ENCODE data around the gene MYH9.
"Not testable (repeated sequence)": the region's sequence is repeated elsewhere in the genome, so short reads cannot be mapped to it uniquely, and the experiment has no call there.

Gene MYH9

DNA sequence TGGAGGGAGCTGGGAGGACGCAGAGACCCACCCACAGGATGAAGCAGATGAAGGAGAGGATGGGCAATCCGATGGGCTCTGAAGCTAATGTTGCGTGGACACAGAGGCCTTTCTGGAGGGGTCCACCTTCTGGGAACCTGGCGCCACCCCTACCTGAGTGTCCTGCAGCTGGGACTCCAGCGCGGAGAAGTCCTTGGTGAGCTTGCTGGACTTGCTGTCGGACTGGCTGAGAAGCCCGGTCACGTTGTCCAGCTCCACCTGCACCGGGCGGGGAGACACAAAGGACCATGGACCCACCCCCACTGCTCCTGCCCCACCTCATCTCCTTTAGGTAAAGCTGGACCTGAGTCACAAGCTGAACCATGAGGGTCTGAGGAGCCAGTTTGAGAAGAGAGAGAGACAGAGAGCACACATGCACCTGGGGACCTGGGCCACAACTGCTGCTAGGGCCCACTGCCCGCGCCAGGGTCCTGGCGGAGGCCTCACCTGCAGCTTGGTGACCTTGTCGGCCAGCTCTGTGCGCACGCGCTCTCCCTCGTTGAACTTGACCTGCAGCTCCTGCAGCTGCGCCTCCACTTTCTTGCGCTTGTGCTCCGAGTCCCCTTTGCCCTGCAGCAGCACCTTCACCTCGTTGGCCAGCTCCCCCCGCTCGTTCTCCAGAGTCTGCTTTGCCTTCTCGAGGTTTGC lies 94.0 kb downstream of the MYH9 start:
- Histone ChIP-seq H2BK5ac (ENCODE audit: low read length) (no peak overlapping the region), H3K79me1 (ENCODE audit: low read length) (peaks cover 1% of the 10 kb centered on the region), H3K36me3 (ENCODE audit: control insufficient read depth, insufficient read depth, low read length) (peaks cover 55% of the 10 kb centered on the region), H3K27ac (ENCODE audit: low read depth, low read length) (no peak overlapping the region), H3K9ac (ENCODE audit: low read length) (no peak overlapping the region), H4K5ac (ENCODE audit: low read length) (no peak overlapping the region), H3K79me2 (ENCODE audit: control insufficient read depth, insufficient read depth, low read length) (no peaks in the 10 kb centered on the region), H3K18ac (ENCODE audit: low read length) (no peak overlapping the region), H2AK5ac (ENCODE audit: low read length) (no peak overlapping the region), H3K56ac (ENCODE audit: low read length) (no peak overlapping the region), H3K23ac (ENCODE audit: low read length) (no peak overlapping the region), H3K4me1 (ENCODE audit: control insufficient read depth, low read depth, low read length) (no peaks in the 10 kb centered on the region), H2BK15ac (replicated peaks; ENCODE audit: low read depth) (no peak overlapping the region), H3K4ac (ENCODE audit: low read depth, low read length) (no peak overlapping the region), H3K4me2 (ENCODE audit: low read length) (no peak overlapping the region), H4K8ac (ENCODE audit: low read depth, low read length) (no peak overlapping the region), H3K27me3 (ENCODE audit: insufficient read depth, low read length, poor library complexity) (no peaks in the 10 kb centered on the region), H2BK120ac (ENCODE audit: low read depth, low read length) (no peak overlapping the region), H3K4me3 (ENCODE audit: low read length) (no peak overlapping the region)
- no peak for DNase-seq
- no CpG with 5 or more reads among the region's 26 CpGs for whole genome bisulfite sequencing (ENCODE audit: extremely low coverage, insufficient coverage, low lambda C conversion rate)

DNA sequence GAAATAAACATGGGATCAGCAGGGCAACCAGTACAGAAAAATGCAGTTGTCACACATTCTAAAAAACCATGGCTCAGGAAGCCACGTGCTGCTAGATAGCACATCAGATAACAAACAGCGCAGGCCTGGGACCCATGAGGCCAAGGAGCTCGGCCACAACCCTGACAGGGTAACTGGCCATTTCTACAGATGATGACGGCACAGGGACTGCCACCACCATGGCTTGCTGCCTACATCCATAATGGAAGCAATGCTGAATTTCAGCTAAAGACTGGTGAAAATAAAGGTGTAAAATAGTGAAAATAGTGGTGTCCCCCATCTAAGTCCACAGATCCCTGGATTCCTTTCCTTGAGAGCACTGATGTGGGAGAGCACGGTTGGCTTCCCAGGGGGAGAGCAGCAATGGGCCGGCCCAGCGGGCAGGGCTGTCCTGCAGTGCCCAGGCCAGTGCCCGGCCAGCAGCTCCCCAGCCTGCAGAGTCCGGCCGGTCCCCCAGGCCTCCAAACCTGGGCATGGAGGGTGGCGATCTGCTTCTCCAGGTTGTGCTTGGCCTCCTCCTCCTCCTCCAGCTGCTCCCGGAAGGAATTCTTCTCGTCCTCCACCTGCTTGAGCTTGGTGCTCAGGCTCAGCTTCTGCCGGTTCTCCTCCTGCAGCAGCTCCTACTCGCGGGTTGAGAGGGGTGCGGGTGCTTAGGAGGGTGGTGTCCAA lies 94.8 kb downstream of the MYH9 start:
- Histone ChIP-seq H4K8ac (ENCODE audit: low read depth, low read length) (no peak overlapping the region), H3K4me2 (ENCODE audit: low read length) (no peak overlapping the region), H3K18ac (ENCODE audit: low read length) (no peak overlapping the region), H2BK120ac (ENCODE audit: low read depth, low read length) (no peak overlapping the region), H2AK5ac (ENCODE audit: low read length) (no peak overlapping the region), H2BK5ac (ENCODE audit: low read length) (no peak overlapping the region), H2BK15ac (replicated peaks; ENCODE audit: low read depth) (no peak overlapping the region), H3K56ac (ENCODE audit: low read length) (no peak overlapping the region), H3K27me3 (ENCODE audit: insufficient read depth, low read length, poor library complexity) (no peaks in the 10 kb centered on the region), H3K79me1 (ENCODE audit: low read length) (peaks cover 1% of the 10 kb centered on the region), H3K27ac (ENCODE audit: low read depth, low read length) (no peak overlapping the region), H3K4me3 (ENCODE audit: low read length) (no peak overlapping the region), H3K36me3 (ENCODE audit: control insufficient read depth, insufficient read depth, low read length) (peaks cover 52% of the 10 kb centered on the region), H4K5ac (ENCODE audit: low read length) (no peak overlapping the region), H3K79me2 (ENCODE audit: control insufficient read depth, insufficient read depth, low read length) (no peaks in the 10 kb centered on the region), H3K23ac (ENCODE audit: low read length) (no peak overlapping the region), H3K4me1 (ENCODE audit: control insufficient read depth, low read depth, low read length) (no peaks in the 10 kb centered on the region), H3K4ac (ENCODE audit: low read depth, low read length) (no peak overlapping the region), H3K9ac (ENCODE audit: low read length) (no peak overlapping the region)
- no CpG with 5 or more reads among the region's 17 CpGs for WGBS (ENCODE audit: extremely low coverage, insufficient coverage, low lambda C conversion rate)
- no peak for DNase-seq

DNA sequence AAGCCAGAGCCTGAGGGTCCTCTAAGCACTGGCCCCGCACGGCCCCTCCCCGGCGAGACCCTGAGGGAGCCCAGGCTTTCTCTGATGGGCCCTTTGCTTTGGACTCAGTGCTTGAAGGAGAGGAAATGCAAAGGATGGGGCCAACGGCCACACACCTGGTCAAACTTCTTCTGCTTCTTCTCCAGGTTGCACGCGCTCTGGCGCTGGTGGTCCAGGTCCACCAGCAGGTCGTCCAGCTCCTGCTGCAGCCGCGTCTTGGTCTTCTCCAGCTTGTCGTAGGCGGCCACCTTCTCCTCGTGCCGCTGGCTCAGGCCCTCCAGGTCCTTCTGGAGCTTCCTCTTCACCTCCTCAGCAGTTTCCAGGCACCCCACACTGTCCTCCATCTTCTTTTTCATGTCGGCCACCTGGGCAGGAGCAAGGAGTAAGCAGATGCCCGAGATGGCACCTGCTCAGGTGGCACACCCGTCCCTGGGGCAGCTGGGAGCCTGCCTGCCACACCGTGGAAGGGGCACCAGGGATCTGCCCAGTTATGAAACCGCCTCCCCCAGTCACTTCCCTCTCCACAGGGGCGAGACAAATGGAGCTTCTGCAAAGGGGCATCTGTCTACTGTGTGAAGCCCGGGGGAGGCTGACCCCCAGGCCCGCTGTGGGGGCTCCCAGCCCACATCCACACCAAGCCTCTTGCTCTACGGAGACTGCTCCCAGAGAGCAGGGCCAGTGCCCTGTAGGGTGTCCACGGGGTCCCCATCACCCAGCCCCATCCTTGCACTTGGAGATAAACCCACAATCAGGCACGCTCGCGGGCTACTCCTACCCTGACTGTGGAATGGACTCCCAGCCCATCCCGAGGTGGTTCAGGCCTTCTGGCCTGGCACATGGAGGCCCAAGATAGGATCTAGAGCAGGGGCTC lies 95.7 kb downstream of the MYH9 start:
- WGBS (ENCODE audit: extremely low coverage, insufficient coverage, low lambda C conversion rate), result no CpG with 5 or more reads among the region's 29 CpGs
- Histone ChIP-seq H3K79me2 (ENCODE audit: control insufficient read depth, insufficient read depth, low read length) (no peaks in the 10 kb centered on the region), H2AK5ac (ENCODE audit: low read length) (no peak overlapping the region), H3K4ac (ENCODE audit: low read depth, low read length) (no peak overlapping the region), H3K36me3 (ENCODE audit: control insufficient read depth, insufficient read depth, low read length) (peaks cover 49% of the 10 kb centered on the region), H3K4me1 (ENCODE audit: control insufficient read depth, low read depth, low read length) (no peaks in the 10 kb centered on the region), H3K27me3 (ENCODE audit: insufficient read depth, low read length, poor library complexity) (no peaks in the 10 kb centered on the region), H3K27ac (ENCODE audit: low read depth, low read length) (no peak overlapping the region), H3K23ac (ENCODE audit: low read length) (no peak overlapping the region), H3K56ac (ENCODE audit: low read length) (no peak overlapping the region), H2BK15ac (replicated peaks; ENCODE audit: low read depth) (no peak overlapping the region), H3K18ac (ENCODE audit: low read length) (no peak overlapping the region), H4K8ac (ENCODE audit: low read depth, low read length) (no peak overlapping the region), H3K9ac (ENCODE audit: low read length) (no peak overlapping the region), H2BK5ac (ENCODE audit: low read length) (no peak overlapping the region), H2BK120ac (ENCODE audit: low read depth, low read length) (no peak overlapping the region), H3K79me1 (ENCODE audit: low read length) (no peaks in the 10 kb centered on the region), H3K4me3 (ENCODE audit: low read length) (no peak overlapping the region), H3K4me2 (ENCODE audit: low read length) (no peak overlapping the region), H4K5ac (ENCODE audit: low read length) (no peak overlapping the region)
- DNase-seq, result no peak

DNA sequence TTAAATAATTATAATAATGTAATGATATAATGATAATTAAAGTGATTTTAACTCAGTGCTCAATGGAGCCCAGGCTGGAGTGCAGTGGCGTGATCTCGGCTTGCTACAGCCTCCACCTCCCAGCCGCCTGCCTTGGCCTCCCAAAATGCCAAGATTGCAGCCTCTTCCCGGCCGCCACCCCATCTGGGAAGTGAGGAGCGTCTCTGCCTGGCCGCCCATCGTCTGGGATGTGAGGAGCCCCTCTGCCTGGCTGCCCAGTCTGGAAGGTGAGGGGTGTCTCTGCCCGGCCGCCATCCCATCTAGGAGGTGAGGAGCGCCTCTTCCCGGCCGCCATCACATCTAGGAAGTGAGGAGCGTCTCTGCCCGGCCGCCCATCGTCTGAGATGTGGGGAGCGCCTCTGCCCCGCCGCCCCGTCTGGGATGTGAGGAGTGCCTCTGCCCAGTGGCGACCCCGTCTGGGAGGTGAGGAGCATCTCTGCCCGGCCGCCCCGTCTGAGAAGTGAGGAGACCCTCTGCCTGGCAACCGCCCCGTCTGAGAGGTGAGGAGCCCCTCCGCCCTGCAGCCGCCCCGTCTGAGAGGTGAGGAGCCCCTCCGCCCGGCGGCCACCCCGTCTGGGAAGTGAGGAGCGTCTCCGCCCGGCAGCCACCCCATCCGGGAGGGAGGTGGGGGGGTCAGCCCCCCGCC lies 97.2 kb downstream of the MYH9 start:
- not testable (repeated sequence) for H3K56ac ChIP-seq (ENCODE audit: low read length); H2BK15ac ChIP-seq (replicated peaks; ENCODE audit: low read depth); H2BK120ac ChIP-seq (ENCODE audit: low read depth, low read length); H3K4me2 ChIP-seq (ENCODE audit: low read length); H2BK5ac ChIP-seq (ENCODE audit: low read length); H3K18ac ChIP-seq (ENCODE audit: low read length); H3K23ac ChIP-seq (ENCODE audit: low read length); H2AK5ac ChIP-seq (ENCODE audit: low read length); H3K79me2 ChIP-seq (ENCODE audit: control insufficient read depth, insufficient read depth, low read length); H3K4ac ChIP-seq (ENCODE audit: low read depth, low read length); H4K5ac ChIP-seq (ENCODE audit: low read length); H4K8ac ChIP-seq (ENCODE audit: low read depth, low read length); H3K9ac ChIP-seq (ENCODE audit: low read length); H3K4me1 ChIP-seq (ENCODE audit: control insufficient read depth, low read depth, low read length); H3K27me3 ChIP-seq (ENCODE audit: insufficient read depth, low read length, poor library complexity); H3K27ac ChIP-seq (ENCODE audit: low read depth, low read length); H3K4me3 ChIP-seq (ENCODE audit: low read length); H3K79me1 ChIP-seq (ENCODE audit: low read length)
- peaks cover 53% of the 10 kb centered on the region for H3K36me3 ChIP-seq (ENCODE audit: control insufficient read depth, insufficient read depth, low read length)
- DNase-seq, result peak; percentile 41
- no CpG with 5 or more reads among the region's 40 CpGs for WGBS (ENCODE audit: extremely low coverage, insufficient coverage, low lambda C conversion rate)

DNA sequence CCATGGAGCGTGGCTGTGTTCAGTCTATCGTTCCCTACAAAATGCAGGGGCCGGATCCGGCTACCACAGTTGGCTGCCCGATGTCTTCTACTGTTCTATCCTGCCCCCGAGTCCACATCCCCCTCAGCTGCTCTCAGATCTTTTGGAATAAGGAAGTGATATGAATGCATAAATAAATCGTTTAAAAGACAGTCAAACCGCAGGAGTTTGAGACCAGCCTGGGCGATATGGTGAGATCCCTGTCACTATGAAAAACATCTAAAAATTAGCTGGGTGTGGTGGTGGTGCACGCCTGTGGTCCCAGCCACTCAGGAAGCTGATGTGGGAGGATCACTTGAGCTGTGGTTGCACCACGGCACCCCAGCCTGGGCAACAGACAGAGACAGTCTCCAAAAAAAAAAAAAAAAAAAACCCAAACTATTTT lies 97.8 kb downstream of the MYH9 start:
- WGBS (ENCODE audit: extremely low coverage, insufficient coverage, low lambda C conversion rate), result no CpG with 5 or more reads among the region's 11 CpGs
- peaks cover 55% of the 10 kb centered on the region for H3K36me3 ChIP-seq (ENCODE audit: control insufficient read depth, insufficient read depth, low read length)
- H3K9ac ChIP-seq (ENCODE audit: low read length), result not testable (repeated sequence)

More for the DNA sequence above, 97.8 kb downstream of the MYH9 start:
- H4K5ac ChIP-seq (ENCODE audit: low read length); H2AK5ac ChIP-seq (ENCODE audit: low read length); H3K27ac ChIP-seq (ENCODE audit: low read depth, low read length); H3K56ac ChIP-seq (ENCODE audit: low read length); H2BK15ac ChIP-seq (replicated peaks; ENCODE audit: low read depth); H2BK5ac ChIP-seq (ENCODE audit: low read length); H3K79me1 ChIP-seq (ENCODE audit: low read length); DNase-seq; H3K4me1 ChIP-seq (ENCODE audit: control insufficient read depth, low read depth, low read length); H3K79me2 ChIP-seq (ENCODE audit: control insufficient read depth, insufficient read depth, low read length); H3K27me3 ChIP-seq (ENCODE audit: insufficient read depth, low read length, poor library complexity); H3K4ac ChIP-seq (ENCODE audit: low read depth, low read length); H3K18ac ChIP-seq (ENCODE audit: low read length); H3K4me3 ChIP-seq (ENCODE audit: low read length); H4K8ac ChIP-seq (ENCODE audit: low read depth, low read length); H3K4me2 ChIP-seq (ENCODE audit: low read length); H2BK120ac ChIP-seq (ENCODE audit: low read depth, low read length); H3K23ac ChIP-seq (ENCODE audit: low read length): not testable (repeated sequence)
